Osteocyte (in vitro differentiated cells): ENCODE results near the gene RIT1. TPM values are rescaled to one million over a fixed set of nuclear protein-coding genes. Genes with fewer than 3 reads are reported as not detected.

Experiments used
- DNase-seq: peaks from one replicate; pipeline ENCODE4 v3.0.0; 2021; ENCODE audit warnings: mixed read lengths; ENCODE audit not compliant: unreplicated experiment; ENCODE audit errors: extremely low spot score
- H3K27ac Mint-ChIP-seq: one replicate; pipeline ENCODE4 v1.8.0; 2021; ENCODE audit warnings: mild to moderate bottlenecking, mixed read lengths; ENCODE audit not compliant: unreplicated experiment
- H3K27me3 Mint-ChIP-seq: one replicate; pipeline ENCODE4 v1.8.0; 2021; ENCODE audit warnings: mixed read lengths; ENCODE audit not compliant: unreplicated experiment
- H3K36me3 Mint-ChIP-seq: one replicate; pipeline ENCODE4 v1.8.0; 2021; ENCODE audit warnings: mixed read lengths; ENCODE audit not compliant: unreplicated experiment
- H3K4me1 Mint-ChIP-seq: one replicate; pipeline ENCODE4 v1.8.0; 2021; ENCODE audit warnings: mixed read lengths; ENCODE audit not compliant: unreplicated experiment
- H3K4me3 Mint-ChIP-seq: one replicate; pipeline ENCODE4 v1.8.0; 2021; ENCODE audit warnings: mild to moderate bottlenecking, moderate library complexity, mixed read lengths; ENCODE audit not compliant: unreplicated experiment
- H3K9me3 Mint-ChIP-seq: one replicate; pipeline ENCODE4 v1.8.0; 2021; ENCODE audit warnings: mixed read lengths; ENCODE audit not compliant: unreplicated experiment
- CTCF ChIP-seq: fragments of 200-600 bp; sonication (generic); IDR thresholded peaks from 2 replicates; pipeline ENCODE4 v1.5.0; 2021; ENCODE audit warnings: antibody characterized with exemption, mild to moderate bottlenecking, moderate library complexity
- microRNA-seq: library from miRNA; unstranded; fragments of <30 nt; microRNA quantifications from one replicate; pipeline ENCODE4 v1.1.0, GENCODE V29; 2020; ENCODE audit not compliant: unreplicated experiment
- total RNA-seq: library from RNA; stranded (reverse); gene quantifications from 2 replicates; pipeline ENCODE4 v1.2.1, GENCODE V29; 2021

The RIT1 gene
- total RNA-seq, 1 donor from 2014 or later = 45.6 TPM

- Mint-ChIP-seq H3K4me3 (no peak overlapping the region), H3K27ac (no peak overlapping the region), H3K9me3 (no peaks in the 10 kb centered on the region), H3K27me3 (no peaks in the 10 kb centered on the region), H3K36me3 (peaks cover 40% of the 10 kb centered on the region), H3K4me1 (peaks cover 4% of the 10 kb centered on the region)
- no peak for TF ChIP-seq CTCF
- no peak for DNase-seq
These were observed 60.8 kb downstream of the RIT1 start for GRCh38 chr1:155850345-155850744.

GRCh38 chr1:155847823-155848529, 63.2 kb downstream of the RIT1 start:
- peak overlapping the region; percentile 54 for H3K27ac Mint-ChIP-seq
- peaks cover 39% of the 10 kb centered on the region for H3K36me3 Mint-ChIP-seq
- H3K4me1 Mint-ChIP-seq = peaks cover 4% of the 10 kb centered on the region
- TF ChIP-seq CTCF = no peak
- DNase-seq = no peak
- H3K4me3 Mint-ChIP-seq = no peak overlapping the region
- no peaks in the 10 kb centered on the region for H3K9me3 Mint-ChIP-seq
- H3K27me3 Mint-ChIP-seq = no peaks in the 10 kb centered on the region

Small RNA genes lying within 50 kb of the gene (microRNA-seq; reads per million reads assigned to microRNA genes)
- not detected for gene MIR6738

Other genes with a start within 250 kb of the RIT1 start
- gene YY1AP1, start 222.6 kb downstream of the RIT1 start, total RNA-seq = 50.1 and 53.3 TPM in 2 replicates
- 78.0 and 85.2 TPM in 2 replicates for gene DAP3, start 222.3 kb downstream of the RIT1 start, total RNA-seq
- 56.3 and 57.0 TPM in 2 replicates for gene GON4L, start 54.1 kb downstream of the RIT1 start, total RNA-seq
- gene SYT11, start 51.8 kb downstream of the RIT1 start, total RNA-seq = 5.3 TPM in 2 replicates
- gene KHDC4, start 23.1 kb upstream of the RIT1 start, total RNA-seq = 48.8 and 53.7 TPM in 2 replicates
- not detected in 2 replicates for gene RXFP4, start 30.3 kb upstream of the RIT1 start, total RNA-seq
- gene ARHGEF2, start 67.2 kb upstream of the RIT1 start, total RNA-seq = 199 and 201 TPM in 2 replicates
- gene SSR2, start 109.6 kb upstream of the RIT1 start, total RNA-seq = 283 and 284 TPM in 2 replicates
- gene UBQLN4, start 142.4 kb upstream of the RIT1 start, total RNA-seq = 36.4 and 36.9 TPM in 2 replicates
- gene LAMTOR2, start 143.4 kb upstream of the RIT1 start, total RNA-seq = 56.2 and 59.9 TPM in 2 replicates
- not detected in 2 replicates for gene RAB25, start 149.8 kb upstream of the RIT1 start, total RNA-seq
- gene MEX3A, start 171.1 kb upstream of the RIT1 start, total RNA-seq = 19.8 and 20.7 TPM in 2 replicates
- gene LMNA, start 203.4 kb upstream of the RIT1 start, total RNA-seq = 733 and 792 TPM in 2 replicates
- gene SEMA4A, start 242.2 kb upstream of the RIT1 start, total RNA-seq = 1.6 and 1.8 TPM in 2 replicates